Stimulated activated CD4-positive, alpha-beta T cell treated with anti-CD3 and anti-CD28 coated beads, Interleukin-4, amount 100 ng/mL, for 1 hour (primary cell): ENCODE data around the gene TMEFF1.
"Not testable (repeated sequence)": the region's sequence is repeated elsewhere in the genome, so short reads cannot be mapped to it uniquely, and the experiment has no call there.

Experiments
- DNase-seq: peaks from one replicate; pipeline ENCODE4 v3.0.0-alpha.2; 2020

Gene TMEFF1

GRCh38 chr9:100472788-100473275 is at the start of gene TMEFF1:
TSS of gene TMEFF1 (plus strand) at chr9:100473149. CDS start at chr9:100473545, 396 bp downstream.
- DNase-seq, result peak; percentile 59

GRCh38 chr9:100425758-100426157 is 47.2 kb upstream of the TMEFF1 start:
- DNase-seq, result no peak

- DNase-seq, result no peak
These were observed 46.8 kb upstream of the TMEFF1 start for GRCh38 chr9:100426189-100426529.

- DNase-seq, result peak; percentile 60
These were observed 46.2 kb upstream of the TMEFF1 start, which contains the start of gene MSANTD3 for GRCh38 chr9:100426530-100427365. TSS of gene MSANTD3 (plus strand) at chr9:100427143. CDS start at chr9:100441939, 14,796 bp downstream.

- no peak for DNase-seq
These were observed 45.3 kb upstream of the TMEFF1 start for GRCh38 chr9:100427366-100428263.

- DNase-seq, result no peak
These were observed 43.9 kb upstream of the TMEFF1 start for GRCh38 chr9:100428871-100429654.

GRCh38 chr9:100430286-100430940 is 42.5 kb upstream of the TMEFF1 start:
- no peak for DNase-seq

GRCh38 chr9:100431886-100432285 is 41.1 kb upstream of the TMEFF1 start:
- DNase-seq, result no peak

GRCh38 chr9:100432736-100433135 is 40.2 kb upstream of the TMEFF1 start:
- DNase-seq, result no peak

- no peak for DNase-seq
These were observed 36.4 kb upstream of the TMEFF1 start for GRCh38 chr9:100436571-100436970.

- peak; percentile 59 for DNase-seq
These were observed 34.8 kb upstream of the TMEFF1 start for GRCh38 chr9:100437860-100438805.

- no peak for DNase-seq
These were observed 32.9 kb upstream of the TMEFF1 start for GRCh38 chr9:100440071-100440470.

- not testable (repeated sequence) for DNase-seq
These were observed 32.5 kb upstream of the TMEFF1 start for GRCh38 chr9:100440487-100440886.

- DNase-seq, result no peak
These were observed 31.0 kb upstream of the TMEFF1 start for GRCh38 chr9:100441911-100442361.

GRCh38 chr9:100443781-100444768 is 28.9 kb upstream of the TMEFF1 start:
- DNase-seq, result no peak

- DNase-seq, result no peak
These were observed 27.6 kb upstream of the TMEFF1 start for GRCh38 chr9:100445161-100445902.

GRCh38 chr9:100445903-100446549 is 26.9 kb upstream of the TMEFF1 start:
- DNase-seq, result no peak

- DNase-seq, result no peak
These were observed 25.9 kb upstream of the TMEFF1 start for GRCh38 chr9:100447041-100447440.
